Measurements from ENCODE around the gene VTA1. TPM values are rescaled to one million over a fixed set of nuclear protein-coding genes. Genes with fewer than 3 reads are reported as not detected.

The VTA1 gene
- polyA plus RNA-seq, 1 donor (not counting 4 experiments of a cell fraction or from before 2014, with no cell fraction given): 97.4 TPM

DNA sequence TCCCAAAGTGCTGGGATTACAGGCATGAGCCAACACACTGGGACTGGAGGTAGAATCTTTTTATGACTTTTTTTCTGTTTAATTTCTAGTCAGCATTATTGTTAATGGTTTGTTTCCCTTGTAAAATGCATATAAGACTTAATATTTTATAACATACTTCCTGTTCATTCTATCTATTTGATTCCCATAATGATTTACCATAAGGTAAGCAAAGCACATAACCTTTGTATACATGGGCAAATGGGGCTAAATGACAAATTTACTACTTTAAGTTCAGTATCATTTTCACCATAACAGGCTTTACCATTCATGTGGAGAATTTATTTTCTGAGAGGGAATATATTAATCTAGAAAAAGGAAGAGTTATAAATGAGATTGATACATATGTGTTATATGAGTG lies 24.3 kb downstream of the VTA1 start:
- no peaks in the 10 kb centered on the region for H3K27me3 ChIP-seq (ENCODE audit: control insufficient read depth, extremely low read depth, insufficient read depth, low read length)
- no peak overlapping the region for H3K9ac ChIP-seq (ENCODE audit: control insufficient read depth, extremely low read depth, insufficient read depth, low read length)
- H3K4me1 ChIP-seq (ENCODE audit: control insufficient read depth, extremely low read depth, insufficient read depth, low read length): no peaks in the 10 kb centered on the region
- H3K79me2 ChIP-seq (ENCODE audit: control insufficient read depth, insufficient read depth, low read length): peaks cover under 1% of the 10 kb centered on the region
- no peak overlapping the region for H2AFZ ChIP-seq (ENCODE audit: control insufficient read depth, low read length)
- H3K27ac ChIP-seq (ENCODE audit: control insufficient read depth, insufficient read depth, low read length): no peak overlapping the region
- H3K36me3 ChIP-seq (ENCODE audit: control insufficient read depth in 2 of 2, extremely low read depth in 1 of 2, insufficient read depth in 2 of 2, low read length in 2 of 2): peaks cover 6 to 17% of the 10 kb centered on the region in 2 experiments
- DNase-seq (ENCODE audit: low read depth, low spot score): no peak
- TF ChIP-seq, protein P1, sequence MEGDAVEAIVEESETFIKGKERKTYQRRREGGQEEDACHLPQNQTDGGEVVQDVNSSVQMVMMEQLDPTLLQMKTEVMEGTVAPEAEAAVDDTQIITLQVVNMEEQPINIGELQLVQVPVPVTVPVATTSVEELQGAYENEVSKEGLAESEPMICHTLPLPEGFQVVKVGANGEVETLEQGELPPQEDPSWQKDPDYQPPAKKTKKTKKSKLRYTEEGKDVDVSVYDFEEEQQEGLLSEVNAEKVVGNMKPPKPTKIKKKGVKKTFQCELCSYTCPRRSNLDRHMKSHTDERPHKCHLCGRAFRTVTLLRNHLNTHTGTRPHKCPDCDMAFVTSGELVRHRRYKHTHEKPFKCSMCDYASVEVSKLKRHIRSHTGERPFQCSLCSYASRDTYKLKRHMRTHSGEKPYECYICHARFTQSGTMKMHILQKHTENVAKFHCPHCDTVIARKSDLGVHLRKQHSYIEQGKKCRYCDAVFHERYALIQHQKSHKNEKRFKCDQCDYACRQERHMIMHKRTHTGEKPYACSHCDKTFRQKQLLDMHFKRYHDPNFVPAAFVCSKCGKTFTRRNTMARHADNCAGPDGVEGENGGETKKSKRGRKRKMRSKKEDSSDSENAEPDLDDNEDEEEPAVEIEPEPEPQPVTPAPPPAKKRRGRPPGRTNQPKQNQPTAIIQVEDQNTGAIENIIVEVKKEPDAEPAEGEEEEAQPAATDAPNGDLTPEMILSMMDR (optimal IDR thresholded peaks at IDR 0.05 in 1 of 3, IDR thresholded peaks at IDR 0.05 in 1 of 3, conservative IDR thresholded peaks at IDR 0.05 in 1 of 3; ENCODE audit: extremely low read depth in 1 of 3, insufficient read depth in 2 of 3, low read length in 3 of 3): no peak
- no peak for TF ChIP-seq EZH2 (IDR thresholded peaks at IDR 0.05; ENCODE audit: low read length)
- no peak for FAIRE-seq
- dilution Hi-C loops (cut with MboI; ENCODE audit: extremely low pct_ligation_motif_present, low sequenced_read_pairs): no loop called here
- H3K4me3 ChIP-seq (ENCODE audit: control insufficient read depth in 2 of 3, extremely low read depth in 1 of 3, insufficient read depth in 2 of 3, low read depth in 1 of 3, low read length in 3 of 3): no peak overlapping the region
- H4K20me1 ChIP-seq (ENCODE audit: control insufficient read depth, extremely low read depth, insufficient read depth, low read length): no peaks in the 10 kb centered on the region
- no peak overlapping the region for H3K4me2 ChIP-seq (ENCODE audit: control insufficient read depth, extremely low read depth, insufficient read depth, low read depth, low read length)
- no peaks in the 10 kb centered on the region for H3K9me1 ChIP-seq (ENCODE audit: control insufficient read depth, extremely low read depth, insufficient read depth, low read length)
- H3K9me3 ChIP-seq (ENCODE audit: control insufficient read depth, low read depth, low read length): no peaks in the 10 kb centered on the region

DNA sequence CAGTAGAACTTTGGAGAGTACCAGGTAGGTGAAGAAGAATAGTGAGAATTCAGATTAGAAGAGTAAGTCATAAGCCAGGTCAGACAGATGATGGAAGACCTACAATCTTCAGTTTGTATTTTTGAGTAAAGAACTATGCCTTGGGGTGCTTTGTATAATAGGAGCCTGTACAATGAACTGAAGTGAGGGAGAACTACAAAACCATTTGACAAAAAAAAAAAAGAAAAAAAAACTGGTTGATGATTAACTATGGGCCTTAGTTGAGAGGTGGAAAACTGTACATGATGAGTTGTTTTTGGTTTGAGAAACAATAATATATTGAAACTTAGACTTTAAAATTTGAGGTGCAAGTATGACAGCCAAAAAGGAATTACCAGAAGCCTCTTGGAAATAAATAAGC lies 25.7 kb downstream of the VTA1 start:
- H3K4me2 ChIP-seq (ENCODE audit: control insufficient read depth, extremely low read depth, insufficient read depth, low read depth, low read length): no peak overlapping the region
- no peak overlapping the region for H3K4me3 ChIP-seq (ENCODE audit: control insufficient read depth in 2 of 3, extremely low read depth in 1 of 3, insufficient read depth in 2 of 3, low read depth in 1 of 3, low read length in 3 of 3)
- no peaks in the 10 kb centered on the region for H3K27me3 ChIP-seq (ENCODE audit: control insufficient read depth, extremely low read depth, insufficient read depth, low read length)
- H3K9ac ChIP-seq (ENCODE audit: control insufficient read depth, extremely low read depth, insufficient read depth, low read length): no peak overlapping the region
- no peaks in the 10 kb centered on the region for H3K4me1 ChIP-seq (ENCODE audit: control insufficient read depth, extremely low read depth, insufficient read depth, low read length)
- dilution Hi-C loops (cut with MboI; ENCODE audit: extremely low pct_ligation_motif_present, low sequenced_read_pairs): no loop called here
- H3K79me2 ChIP-seq (ENCODE audit: control insufficient read depth, insufficient read depth, low read length): no peaks in the 10 kb centered on the region
- no peak overlapping the region for H3K27ac ChIP-seq (ENCODE audit: control insufficient read depth, insufficient read depth, low read length)
- no peak for FAIRE-seq
- H3K9me1 ChIP-seq (ENCODE audit: control insufficient read depth, extremely low read depth, insufficient read depth, low read length): no peaks in the 10 kb centered on the region
- H4K20me1 ChIP-seq (ENCODE audit: control insufficient read depth, extremely low read depth, insufficient read depth, low read length): no peaks in the 10 kb centered on the region
- no peak overlapping the region for H2AFZ ChIP-seq (ENCODE audit: control insufficient read depth, low read length)
- no peak for DNase-seq (ENCODE audit: low read depth, low spot score)
- H3K36me3 ChIP-seq (ENCODE audit: control insufficient read depth in 2 of 2, extremely low read depth in 1 of 2, insufficient read depth in 2 of 2, low read length in 2 of 2): peaks cover 3 to 21% of the 10 kb centered on the region in 2 experiments
- H3K9me3 ChIP-seq (ENCODE audit: control insufficient read depth, low read depth, low read length): no peaks in the 10 kb centered on the region
- TF ChIP-seq EZH2 (IDR thresholded peaks at IDR 0.05; ENCODE audit: low read length): no peak
- TF ChIP-seq, protein P1 (optimal IDR thresholded peaks at IDR 0.05 in 1 of 3, IDR thresholded peaks at IDR 0.05 in 1 of 3, conservative IDR thresholded peaks at IDR 0.05 in 1 of 3; ENCODE audit: extremely low read depth in 1 of 3, insufficient read depth in 2 of 3, low read length in 3 of 3): no peak
